OCI-LY3 (cell line): Measurements from ENCODE around the gene RFC4.
A peak's percentile ranks its signal among the peaks of the same experiment; 100 is the strongest.
"Not testable (repeated sequence)": the region's sequence is repeated elsewhere in the genome, so short reads cannot be mapped to it uniquely, and the experiment has no call there.

Experiments used
- H2AFZ ChIP-seq: fragments of 200-600, 300-600 bp; shearing (Covaris generic); 2 replicates; pipeline ENCODE4 v1.6.0; 2014; ENCODE audit warnings: antibody characterized with exemption, low read depth, low read length
- H3K27ac ChIP-seq: fragments of 200-600, 300-600 bp; sonication (generic); 2 replicates; pipeline ENCODE4 v1.5.1; 2014; ENCODE audit warnings: mild to moderate bottlenecking, low read length, moderate library complexity, mixed read lengths
- H3K27me3 ChIP-seq: fragments of 200-600, 300-600 bp; sonication (generic); 2 replicates; pipeline ENCODE4 v1.6.1; 2014; ENCODE audit warnings: low read depth, low read length, mixed read lengths
- H3K36me3 ChIP-seq: fragments of 200-600, 300-600 bp; sonication (generic); replicated peaks from 2 replicates; pipeline ENCODE3; 2014; ENCODE audit warnings: low read depth, low read length, mixed read lengths
- H3K4me1 ChIP-seq: fragments of 300-600, 200-600 bp; sonication (generic); 2 replicates; pipeline ENCODE4 v1.6.1; 2014; ENCODE audit warnings: low read length, mixed read lengths
- H3K4me2 ChIP-seq: fragments of 200-600, 300-600 bp; sonication (generic); 2 replicates; pipeline ENCODE4 v1.6.1; 2014; ENCODE audit warnings: low read length, mixed read lengths
- H3K4me3 ChIP-seq: fragments of 300-600, 200-600 bp; sonication (generic); 2 replicates; pipeline ENCODE4 v1.5.1; 2014; ENCODE audit warnings: antibody characterized with exemption, mild to moderate bottlenecking, low read length, moderate library complexity
- H3K79me2 ChIP-seq: fragments of 300-600, 200-600 bp; shearing (Covaris generic); 2 replicates; pipeline ENCODE4 v1.6.1; 2014; ENCODE audit warnings: mild to moderate bottlenecking, low read length, mixed read lengths
- H3K9ac ChIP-seq: fragments of 300-600, 200-600 bp; shearing (Covaris generic); 2 replicates; pipeline ENCODE4 v1.6.0; 2014; ENCODE audit warnings: mild to moderate bottlenecking, low read length, moderate library complexity
- H3K9me3 ChIP-seq: fragments of 200-600, 300-600 bp; shearing (Covaris generic); 2 replicates; pipeline ENCODE4 v1.6.1; 2014; ENCODE audit warnings: low read length, mixed read lengths; ENCODE audit not compliant: insufficient read depth
- H4K20me1 ChIP-seq: fragments of 200-600, 300-600 bp; sonication (generic); 2 replicates; pipeline ENCODE4 v1.6.1; 2016; ENCODE audit warnings: low read length, mixed read lengths; ENCODE audit not compliant: insufficient read depth
- EZH2phosphoT487 ChIP-seq: fragments of 200-600 bp; shearing (Covaris generic); IDR thresholded peaks from 2 replicates; pipeline ENCODE4 v1.6.1; 2018; ENCODE audit warnings: antibody characterized with exemption, mixed run types, low read depth
- TF ChIP-seq, protein P1 (sequence below): fragments of 200-600, 300-600 bp; sonication (generic); IDR thresholded peaks from 2 replicates; pipeline ENCODE4 v1.5.1; 2014; ENCODE audit warnings: antibody characterized with exemption, low read length, low read depth

RFC4 gene

DNA sequence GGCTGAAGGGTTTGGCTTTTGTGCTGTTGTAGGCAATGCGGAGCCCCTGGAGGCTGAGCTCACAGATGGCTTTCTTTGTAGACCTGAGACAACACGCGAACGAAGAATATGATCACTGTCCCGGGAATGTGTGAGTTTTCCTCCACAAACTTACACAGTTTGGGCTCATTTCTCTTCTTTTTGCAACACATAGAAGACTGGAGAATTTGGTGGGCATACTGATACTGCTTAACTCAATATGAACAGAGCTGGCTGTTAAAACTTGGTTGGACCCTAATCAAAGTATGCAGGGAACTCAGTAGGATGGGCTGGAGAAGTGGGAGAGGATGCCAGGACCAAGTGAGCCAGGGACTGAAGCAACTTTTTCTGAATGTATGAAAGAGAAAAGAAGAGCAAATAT is 12.2 kb upstream of the RFC4 start:
- Histone ChIP-seq H3K4me3 (no peak overlapping the region), H3K79me2 (no peaks in the 10 kb centered on the region), H3K9ac (no peak overlapping the region), H4K20me1 (no peaks in the 10 kb centered on the region), H3K4me1 (peaks cover 18% of the 10 kb centered on the region), H3K36me3 (no peaks in the 10 kb centered on the region), H3K27me3 (no peaks in the 10 kb centered on the region), H2AFZ (no peak overlapping the region), H3K4me2 (no peak overlapping the region), H3K27ac (no peak overlapping the region), H3K9me3 (no peaks in the 10 kb centered on the region)
- TF ChIP-seq EZH2phosphoT487, result no peak
- TF ChIP-seq, protein P1, sequence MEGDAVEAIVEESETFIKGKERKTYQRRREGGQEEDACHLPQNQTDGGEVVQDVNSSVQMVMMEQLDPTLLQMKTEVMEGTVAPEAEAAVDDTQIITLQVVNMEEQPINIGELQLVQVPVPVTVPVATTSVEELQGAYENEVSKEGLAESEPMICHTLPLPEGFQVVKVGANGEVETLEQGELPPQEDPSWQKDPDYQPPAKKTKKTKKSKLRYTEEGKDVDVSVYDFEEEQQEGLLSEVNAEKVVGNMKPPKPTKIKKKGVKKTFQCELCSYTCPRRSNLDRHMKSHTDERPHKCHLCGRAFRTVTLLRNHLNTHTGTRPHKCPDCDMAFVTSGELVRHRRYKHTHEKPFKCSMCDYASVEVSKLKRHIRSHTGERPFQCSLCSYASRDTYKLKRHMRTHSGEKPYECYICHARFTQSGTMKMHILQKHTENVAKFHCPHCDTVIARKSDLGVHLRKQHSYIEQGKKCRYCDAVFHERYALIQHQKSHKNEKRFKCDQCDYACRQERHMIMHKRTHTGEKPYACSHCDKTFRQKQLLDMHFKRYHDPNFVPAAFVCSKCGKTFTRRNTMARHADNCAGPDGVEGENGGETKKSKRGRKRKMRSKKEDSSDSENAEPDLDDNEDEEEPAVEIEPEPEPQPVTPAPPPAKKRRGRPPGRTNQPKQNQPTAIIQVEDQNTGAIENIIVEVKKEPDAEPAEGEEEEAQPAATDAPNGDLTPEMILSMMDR, result no peak

DNA sequence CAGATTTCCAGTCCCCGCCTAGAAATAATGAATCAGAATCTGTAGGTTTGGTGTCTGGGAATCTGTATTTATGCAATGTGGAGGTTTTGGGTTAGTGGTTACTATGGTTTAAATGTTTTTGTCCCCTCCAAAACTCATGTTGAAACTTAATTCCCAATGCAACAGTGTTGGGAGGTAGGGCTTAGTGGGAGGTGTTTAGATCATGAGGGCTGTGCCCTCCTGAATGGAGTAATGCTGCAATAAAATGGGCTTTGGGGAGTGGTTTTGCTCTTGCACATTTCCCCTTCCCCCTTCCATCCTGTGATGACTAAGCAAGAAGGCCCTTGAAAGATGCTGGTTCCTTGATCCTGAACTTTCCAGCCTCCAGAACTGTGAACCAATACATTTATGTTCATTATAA is 9.2 kb upstream of the RFC4 start:
- H2AFZ ChIP-seq, result peak overlapping the region; percentile 63; the same call in 1 of the 2 replicates
- H3K4me2 ChIP-seq, result peak overlapping the region; percentile 60
- no peaks in the 10 kb centered on the region for H3K36me3 ChIP-seq
- H3K9ac ChIP-seq, result no peak overlapping the region; the same call in 1 of the 2 replicates
- H3K9me3 ChIP-seq, result no peaks in the 10 kb centered on the region
- no peak overlapping the region for H3K27ac ChIP-seq
- H3K27me3 ChIP-seq, result no peaks in the 10 kb centered on the region
- no peaks in the 10 kb centered on the region for H3K79me2 ChIP-seq
- peak overlapping the region; percentile 18 for H3K4me3 ChIP-seq
- H3K4me1 ChIP-seq, result peaks cover 16% of the 10 kb centered on the region
- no peak for TF ChIP-seq EZH2phosphoT487
- TF ChIP-seq, protein P1, result no peak
- no peaks in the 10 kb centered on the region for H4K20me1 ChIP-seq

DNA sequence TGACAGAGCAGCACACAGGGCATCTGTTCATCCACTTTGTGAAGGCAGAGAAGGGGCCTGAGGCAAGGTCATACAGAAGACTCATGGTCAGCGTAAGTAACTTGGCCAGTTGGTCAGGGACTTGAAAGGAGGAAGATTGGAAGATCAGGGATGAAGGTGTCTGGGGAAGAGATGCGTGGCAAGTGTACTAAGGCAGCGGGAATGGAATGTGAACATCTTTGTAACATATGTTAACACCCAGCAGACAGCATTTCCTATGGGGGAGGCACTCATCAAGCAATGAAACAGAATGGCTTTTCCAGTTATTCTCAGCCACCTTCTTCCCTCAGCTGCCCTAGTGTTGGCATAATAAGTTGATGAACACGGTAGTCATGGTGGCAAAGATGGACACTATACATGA is 7.8 kb upstream of the RFC4 start:
- TF ChIP-seq, protein P1, result no peak
- no peak for TF ChIP-seq EZH2phosphoT487
- no peaks in the 10 kb centered on the region for H3K27me3 ChIP-seq
- no peaks in the 10 kb centered on the region for H4K20me1 ChIP-seq
- no peaks in the 10 kb centered on the region for H3K79me2 ChIP-seq
- H3K9ac ChIP-seq, result no peak overlapping the region
- H3K4me2 ChIP-seq, result no peak overlapping the region
- peaks cover 16% of the 10 kb centered on the region for H3K4me1 ChIP-seq
- H3K27ac ChIP-seq, result no peak overlapping the region
- no peaks in the 10 kb centered on the region for H3K36me3 ChIP-seq
- H3K4me3 ChIP-seq, result no peak overlapping the region
- H2AFZ ChIP-seq, result no peak overlapping the region
- no peaks in the 10 kb centered on the region for H3K9me3 ChIP-seq

DNA sequence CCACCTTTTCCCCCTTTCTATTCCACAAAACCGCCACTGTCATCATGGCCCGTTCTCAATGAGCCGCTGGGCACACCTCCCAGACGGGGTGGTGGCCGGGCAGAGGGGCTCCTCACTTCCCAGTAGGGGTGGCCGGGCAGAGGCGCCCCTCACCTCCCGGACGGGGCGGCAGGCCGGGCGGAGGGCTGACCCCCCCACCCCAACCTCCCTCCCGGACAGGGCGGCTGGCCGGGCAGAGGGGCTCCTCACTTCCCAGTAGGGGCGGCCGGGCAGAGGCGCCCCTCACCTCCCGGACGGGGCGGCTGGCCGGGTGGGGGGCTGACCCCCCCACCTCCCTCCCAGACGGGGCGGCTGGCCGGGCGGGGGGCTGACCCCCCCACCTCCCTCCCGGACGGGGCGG is 5.0 kb upstream of the RFC4 start:
- H3K9me3 ChIP-seq, H3K27ac ChIP-seq, H3K9ac ChIP-seq, H3K27me3 ChIP-seq, H3K4me2 ChIP-seq, H4K20me1 ChIP-seq, H3K4me3 ChIP-seq, H3K36me3 ChIP-seq, H2AFZ ChIP-seq: not testable (repeated sequence)
- peaks cover 21% of the 10 kb centered on the region for H3K4me1 ChIP-seq
- peaks cover 10% of the 10 kb centered on the region; the same call in 1 of the 2 replicates for H3K79me2 ChIP-seq
